Glutamatergic neuron (in vitro differentiated cells): ENCODE results near the gene MS4A1. TPM values are rescaled to one million over a fixed set of nuclear protein-coding genes. Genes with fewer than 3 reads are reported as not detected.
"Not testable (repeated sequence)": the region's sequence is repeated elsewhere in the genome, so short reads cannot be mapped to it uniquely, and the experiment has no call there.

Experiments
- DNase-seq: peaks from one replicate; pipeline ENCODE4 v3.0.0; 2022
- H3K27ac Mint-ChIP-seq: one replicate; pipeline ENCODE4 v1.8.0; 2020; ENCODE audit warnings: mild to moderate bottlenecking, mixed read lengths, inconsistent platforms; ENCODE audit not compliant: unreplicated experiment
- H3K27me3 Mint-ChIP-seq: one replicate; pipeline ENCODE4 v1.8.0; 2020; ENCODE audit warnings: mild to moderate bottlenecking, moderate library complexity, mixed read lengths, inconsistent platforms; ENCODE audit not compliant: unreplicated experiment
- H3K36me3 Mint-ChIP-seq: one replicate; pipeline ENCODE4 v1.8.0; 2020; ENCODE audit warnings: mild to moderate bottlenecking, mixed read lengths, inconsistent platforms; ENCODE audit not compliant: unreplicated experiment
- H3K4me1 Mint-ChIP-seq: one replicate; pipeline ENCODE4 v1.8.0; 2020; ENCODE audit warnings: mild to moderate bottlenecking, low read depth, mixed read lengths, inconsistent platforms; ENCODE audit not compliant: unreplicated experiment
- H3K4me3 Mint-ChIP-seq: one replicate; pipeline ENCODE4 v1.8.0; 2020; ENCODE audit warnings: mild to moderate bottlenecking, mixed read lengths, inconsistent platforms; ENCODE audit not compliant: unreplicated experiment
- H3K9me3 Mint-ChIP-seq: one replicate; pipeline ENCODE4 v1.8.0; 2020; ENCODE audit warnings: mild to moderate bottlenecking, moderate library complexity, mixed read lengths, inconsistent platforms; ENCODE audit not compliant: unreplicated experiment
- total RNA-seq: library from RNA; stranded (reverse); fragmentation: NEBNext Ultra II Directional; extraction: Animal tissue kit (Norgen Biotek cat#: 25700); gene quantifications from one replicate; pipeline ENCODE4 v1.2.1, GENCODE V29; 2021; ENCODE audit not compliant: unreplicated experiment
- TF ChIP-seq, protein P1 (sequence below): fragments of 200-600 bp; sonication (generic); IDR thresholded peaks from one replicate; pipeline ENCODE4 v1.5.0; 2021; ENCODE audit not compliant: partially characterized antibody, unreplicated experiment

The MS4A1 gene
- total RNA-seq, 1 donor from 2014 or later = not detected

DNA sequence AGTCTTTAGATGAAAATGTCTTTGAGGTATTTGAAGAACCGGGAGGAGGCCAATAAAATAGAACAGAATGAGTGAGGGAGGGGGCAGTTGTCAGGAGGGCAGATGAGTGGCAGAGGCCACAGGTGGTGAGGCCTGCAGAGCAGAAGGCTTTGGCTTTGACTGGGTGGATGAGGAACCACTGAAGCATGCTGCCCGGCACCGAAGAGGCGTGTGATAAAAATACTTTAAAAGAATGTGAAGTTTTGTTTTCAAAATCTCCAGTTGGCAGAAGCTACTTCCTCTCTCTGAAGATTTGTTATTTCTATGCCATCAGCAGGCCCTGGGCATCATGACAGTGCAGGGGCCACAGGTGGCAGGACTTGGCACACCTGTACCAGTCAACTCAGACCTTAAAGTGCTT is 43.2 kb downstream of the MS4A1 start:
- DNase-seq = no peak
- TF ChIP-seq, protein P1, sequence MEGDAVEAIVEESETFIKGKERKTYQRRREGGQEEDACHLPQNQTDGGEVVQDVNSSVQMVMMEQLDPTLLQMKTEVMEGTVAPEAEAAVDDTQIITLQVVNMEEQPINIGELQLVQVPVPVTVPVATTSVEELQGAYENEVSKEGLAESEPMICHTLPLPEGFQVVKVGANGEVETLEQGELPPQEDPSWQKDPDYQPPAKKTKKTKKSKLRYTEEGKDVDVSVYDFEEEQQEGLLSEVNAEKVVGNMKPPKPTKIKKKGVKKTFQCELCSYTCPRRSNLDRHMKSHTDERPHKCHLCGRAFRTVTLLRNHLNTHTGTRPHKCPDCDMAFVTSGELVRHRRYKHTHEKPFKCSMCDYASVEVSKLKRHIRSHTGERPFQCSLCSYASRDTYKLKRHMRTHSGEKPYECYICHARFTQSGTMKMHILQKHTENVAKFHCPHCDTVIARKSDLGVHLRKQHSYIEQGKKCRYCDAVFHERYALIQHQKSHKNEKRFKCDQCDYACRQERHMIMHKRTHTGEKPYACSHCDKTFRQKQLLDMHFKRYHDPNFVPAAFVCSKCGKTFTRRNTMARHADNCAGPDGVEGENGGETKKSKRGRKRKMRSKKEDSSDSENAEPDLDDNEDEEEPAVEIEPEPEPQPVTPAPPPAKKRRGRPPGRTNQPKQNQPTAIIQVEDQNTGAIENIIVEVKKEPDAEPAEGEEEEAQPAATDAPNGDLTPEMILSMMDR = no peak
- Mint-ChIP-seq H3K4me1 (no peaks in the 10 kb centered on the region), H3K9me3 (no peaks in the 10 kb centered on the region), H3K4me3 (no peak overlapping the region), H3K36me3 (no peaks in the 10 kb centered on the region), H3K27ac (no peak overlapping the region), H3K27me3 (no peaks in the 10 kb centered on the region)

DNA sequence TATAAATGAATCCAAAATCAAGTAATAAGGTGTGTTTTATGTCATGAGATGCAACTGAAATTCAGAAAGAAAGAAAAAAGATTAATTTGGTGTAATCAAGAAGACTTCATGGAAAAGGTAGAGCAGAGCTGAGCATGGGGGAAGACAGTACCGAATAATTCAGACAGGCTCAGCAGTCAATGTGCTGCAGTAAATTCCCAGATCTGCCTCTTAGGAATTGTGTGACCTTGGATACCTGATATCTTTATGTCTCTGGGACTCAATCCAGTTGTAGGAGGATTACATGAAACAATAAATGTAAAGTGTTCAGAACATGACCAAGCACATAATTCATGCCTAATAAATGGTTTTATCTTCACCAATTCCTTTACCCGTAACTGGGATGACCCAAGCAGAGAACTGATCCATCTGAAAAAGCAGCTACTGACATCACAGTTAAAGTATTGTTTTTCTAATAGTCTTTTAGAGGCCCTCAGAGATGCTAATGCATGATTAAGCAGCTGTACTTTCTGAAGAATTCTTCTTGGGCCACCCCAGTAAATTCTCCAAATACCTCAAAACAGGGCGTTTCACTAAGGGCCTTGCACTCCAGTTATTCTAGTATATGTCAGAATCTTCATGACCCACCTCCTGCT is 44.7 kb downstream of the MS4A1 start:
- no peak overlapping the region for H3K4me3 Mint-ChIP-seq
- no peak for DNase-seq
- no peaks in the 10 kb centered on the region for H3K36me3 Mint-ChIP-seq
- no peaks in the 10 kb centered on the region for H3K27me3 Mint-ChIP-seq
- H3K9me3 Mint-ChIP-seq = no peaks in the 10 kb centered on the region
- no peak overlapping the region for H3K27ac Mint-ChIP-seq
- no peaks in the 10 kb centered on the region for H3K4me1 Mint-ChIP-seq
- TF ChIP-seq, protein P1 = no peak

DNA sequence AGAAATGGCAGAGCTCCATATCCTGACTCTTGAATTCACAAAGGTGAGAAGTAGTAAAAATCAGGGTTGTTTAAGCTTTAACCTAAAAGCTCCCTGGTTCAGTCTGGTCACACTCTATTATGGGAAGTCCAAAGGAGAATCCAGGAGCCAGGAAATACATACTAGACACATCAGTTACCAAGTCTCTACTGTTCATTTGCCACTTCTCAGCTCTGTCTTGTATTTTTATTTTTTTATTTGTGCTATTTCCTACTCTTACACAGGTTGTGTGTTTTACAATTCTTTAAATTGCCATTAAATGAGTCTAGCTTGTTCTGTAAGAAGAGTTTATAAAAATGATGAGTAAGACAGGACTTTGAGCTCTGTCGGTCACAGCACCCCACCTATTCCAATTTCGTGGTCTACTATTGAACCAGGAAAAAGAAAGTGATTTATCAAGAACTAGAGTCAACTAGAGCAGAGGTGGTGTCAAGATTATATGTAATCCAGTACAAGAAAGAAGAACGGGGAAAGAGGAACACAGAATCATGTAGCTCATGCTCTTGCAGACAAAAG is 46.7 kb downstream of the MS4A1 start:
- no peaks in the 10 kb centered on the region for H3K9me3 Mint-ChIP-seq
- no peak for DNase-seq
- no peaks in the 10 kb centered on the region for H3K27me3 Mint-ChIP-seq
- H3K27ac Mint-ChIP-seq = no peak overlapping the region
- TF ChIP-seq, protein P1 = no peak
- no peaks in the 10 kb centered on the region for H3K4me1 Mint-ChIP-seq
- no peaks in the 10 kb centered on the region for H3K36me3 Mint-ChIP-seq
- no peak overlapping the region for H3K4me3 Mint-ChIP-seq

DNA sequence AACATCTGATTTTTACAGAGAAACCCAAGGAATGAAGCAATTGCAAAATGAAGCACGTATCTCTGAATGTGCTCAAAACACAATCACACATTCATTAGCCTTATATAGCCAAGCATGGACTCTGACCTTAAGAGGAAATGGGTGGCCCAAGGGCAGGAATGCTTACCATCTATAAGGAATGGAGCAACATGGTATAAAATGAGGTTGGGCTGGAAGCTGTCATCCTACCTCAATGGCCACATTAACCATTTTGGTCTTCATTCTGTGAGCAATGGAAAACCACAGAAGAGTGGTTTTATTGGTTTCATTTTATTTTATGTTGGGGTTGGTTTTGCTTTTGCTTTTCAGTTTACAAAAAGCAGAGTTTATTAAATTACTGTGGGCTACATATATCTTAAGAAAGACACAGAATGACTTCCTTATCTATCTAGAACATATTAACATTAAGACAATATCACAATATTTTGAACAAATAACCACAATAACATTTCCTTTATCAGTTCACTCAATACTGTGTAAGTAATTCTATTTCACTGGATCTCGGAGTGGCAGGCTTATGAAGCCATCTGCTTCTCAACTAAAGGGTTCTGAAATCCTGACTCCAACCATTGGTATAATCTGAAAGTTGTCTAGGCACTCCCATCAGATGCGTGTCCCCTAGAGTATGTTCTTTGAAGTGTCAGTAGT is 48.7 kb downstream of the MS4A1 start:
- no peak overlapping the region for H3K4me3 Mint-ChIP-seq
- peaks cover 5% of the 10 kb centered on the region for H3K9me3 Mint-ChIP-seq
- peaks cover 14% of the 10 kb centered on the region for H3K36me3 Mint-ChIP-seq
- TF ChIP-seq, protein P1 = no peak
- DNase-seq = no peak
- H3K4me1 Mint-ChIP-seq = no peaks in the 10 kb centered on the region
- no peaks in the 10 kb centered on the region for H3K27me3 Mint-ChIP-seq
- no peak overlapping the region for H3K27ac Mint-ChIP-seq

DNA sequence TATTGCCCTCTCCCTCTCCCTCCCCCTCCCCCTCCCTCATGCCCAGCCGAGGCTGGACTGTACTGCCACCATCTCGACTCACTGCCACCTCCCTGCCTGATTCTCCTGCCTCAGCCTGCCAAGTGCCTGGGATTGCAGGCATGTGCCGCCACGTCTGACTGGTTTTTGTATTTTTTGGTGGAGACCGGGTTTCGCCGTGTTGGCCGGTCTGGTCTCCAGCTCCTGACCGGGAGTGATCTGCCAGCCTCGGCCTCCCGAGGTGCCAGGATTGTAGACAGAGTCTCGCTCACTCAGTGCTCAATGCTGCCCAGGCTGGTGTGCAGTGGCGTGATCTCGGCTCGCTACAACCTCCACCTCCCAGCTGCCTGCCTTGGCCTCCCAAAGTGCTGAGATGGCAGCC is 54.0 kb downstream of the MS4A1 start:
- not testable (repeated sequence) for DNase-seq

DNA sequence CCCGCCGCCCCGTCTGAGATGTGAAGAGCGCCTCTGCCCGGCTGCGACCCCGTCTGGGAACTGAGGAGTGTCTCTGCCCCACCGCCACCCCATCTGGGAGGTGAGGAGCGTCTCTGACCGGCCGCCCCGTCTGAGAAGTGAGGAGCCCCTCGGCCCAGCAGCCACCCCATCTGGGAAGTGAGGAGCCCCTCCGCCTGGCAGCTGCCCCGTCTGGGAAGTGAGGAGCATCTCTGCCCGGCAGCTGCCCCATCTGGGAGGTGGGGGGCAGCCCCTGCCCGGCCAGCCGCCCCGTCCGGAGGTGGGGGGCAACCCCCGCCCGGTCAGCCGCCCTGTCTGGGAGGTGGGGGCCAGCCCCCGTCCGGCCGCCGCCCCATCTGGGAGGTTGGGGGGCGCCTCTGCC is 54.6 kb downstream of the MS4A1 start:
- H3K27ac Mint-ChIP-seq, H3K4me3 Mint-ChIP-seq, H3K27me3 Mint-ChIP-seq, H3K4me1 Mint-ChIP-seq, H3K9me3 Mint-ChIP-seq: not testable (repeated sequence)
- peak; percentile 22 for DNase-seq
- H3K36me3 Mint-ChIP-seq = peaks cover 15% of the 10 kb centered on the region

More for the DNA sequence above, 54.0 kb downstream of the MS4A1 start:
- not testable (repeated sequence) for H3K9me3 Mint-ChIP-seq, H3K27ac Mint-ChIP-seq, H3K4me1 Mint-ChIP-seq, H3K27me3 Mint-ChIP-seq, H3K4me3 Mint-ChIP-seq
- peaks cover 15% of the 10 kb centered on the region for H3K36me3 Mint-ChIP-seq
